Measurements from ENCODE around the gene PIGK. TPM values are rescaled to one million over a fixed set of nuclear protein-coding genes. Genes with fewer than 3 reads are reported as not detected.
A peak's percentile ranks its signal among the peaks of the same experiment; 100 is the strongest.

Gene PIGK
- total RNA-seq: 17.9 and 27.3 TPM in 2 replicates

DNA sequence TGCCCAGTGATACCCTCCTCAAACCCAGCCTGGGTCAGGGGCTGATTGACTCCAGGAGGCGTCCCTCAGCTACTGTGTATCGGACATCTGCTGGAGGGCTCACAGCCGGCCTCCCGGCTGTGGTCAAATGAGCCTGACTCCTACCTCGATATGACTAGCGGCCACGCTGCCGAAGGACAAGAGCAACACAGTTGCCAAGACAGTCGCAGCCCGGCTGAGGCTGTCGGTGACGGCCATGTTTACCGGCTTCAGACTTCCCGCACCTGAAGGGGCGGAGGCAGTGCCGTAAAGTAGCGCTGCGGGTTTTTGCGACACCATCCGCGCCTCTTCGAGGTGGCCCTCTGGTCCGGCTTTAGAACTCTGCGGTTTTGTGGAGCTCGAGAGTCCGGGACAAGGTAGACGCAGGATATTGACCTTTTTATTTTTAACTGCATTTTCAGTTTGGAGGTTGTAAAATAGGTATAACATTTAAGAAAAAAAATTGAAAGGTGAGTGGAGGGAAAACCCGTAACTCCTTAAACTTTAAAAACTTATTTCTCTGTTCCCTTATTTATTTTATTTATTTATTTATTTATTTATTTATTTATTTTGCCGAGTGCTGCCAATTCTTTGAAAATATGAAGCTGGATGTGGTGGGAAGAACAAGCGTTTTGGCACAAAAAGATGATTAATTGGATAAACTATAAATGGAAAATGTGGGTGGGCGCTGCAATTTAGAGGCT is at the start of gene PIGK:
TSS of gene PIGK (minus strand) at position 265 of the 722 bp plus-strand sequence. CDS start at position 237, 28 bp downstream.

Small RNAs within 50 kb of the gene (small RNA-seq; reads per million reads assigned to genes)
- gene MIR7156 (ENCODE audit: low replicate concordance): 0.36 reads per million, percentile 7 among the genes with 10 or more reads in this experiment

Other genes starting within 250 kb of the PIGK start
- gene AK5, start 62.6 kb upstream of the PIGK start, total RNA-seq: 17.1 and 101 TPM in 2 replicates

Data from placental pericyte (primary cell).